Measurements from ENCODE around the gene LCE2C.
"Not testable (repeated sequence)": the region's sequence is repeated elsewhere in the genome, so short reads cannot be mapped to it uniquely, and the experiment has no call there.

LCE2C gene

GRCh38 chr1:152658649-152659048, 16.4 kb upstream of the LCE2C start:
- DNase-seq = no peak
- Histone ChIP-seq H3K79me2 (ENCODE audit: low read length) (no peaks in the 10 kb centered on the region), H3K4me3 (ENCODE audit: low read length) (no peak overlapping the region), H3F3A (ENCODE audit: insufficient read depth, low read length) (no peaks in the 10 kb centered on the region), H3K27ac (ENCODE audit: low read length) (no peak overlapping the region), H3K4me1 (ENCODE audit: low read length) (no peaks in the 10 kb centered on the region), H3K36me3 (replicated peaks; ENCODE audit: insufficient read depth, low read length) (no peaks in the 10 kb centered on the region), H3K27me3 (replicated peaks; ENCODE audit: insufficient read depth, low read length) (no peaks in the 10 kb centered on the region), H3K9me3 (replicated peaks; ENCODE audit: insufficient read depth, low read length) (no peaks in the 10 kb centered on the region), H2AFZ (ENCODE audit: low read length) (no peak overlapping the region), H3K4me2 (ENCODE audit: low read depth, low read length) (no peak overlapping the region), H3K9ac (ENCODE audit: low read length) (no peak overlapping the region), H4K20me1 (ENCODE audit: insufficient read depth, low read length) (no peaks in the 10 kb centered on the region), H3K9me2 (replicated peaks; ENCODE audit: insufficient read depth, low read length) (no peaks in the 10 kb centered on the region)
- TF ChIP-seq EZH2phosphoT487 (IDR thresholded peaks at IDR 0.05; ENCODE audit: low read length) (no peak), EZH2 (optimal IDR thresholded peaks at IDR 0.05; ENCODE audit: low read depth, low read length) (no peak)
- TF ChIP-seq, protein P1, sequence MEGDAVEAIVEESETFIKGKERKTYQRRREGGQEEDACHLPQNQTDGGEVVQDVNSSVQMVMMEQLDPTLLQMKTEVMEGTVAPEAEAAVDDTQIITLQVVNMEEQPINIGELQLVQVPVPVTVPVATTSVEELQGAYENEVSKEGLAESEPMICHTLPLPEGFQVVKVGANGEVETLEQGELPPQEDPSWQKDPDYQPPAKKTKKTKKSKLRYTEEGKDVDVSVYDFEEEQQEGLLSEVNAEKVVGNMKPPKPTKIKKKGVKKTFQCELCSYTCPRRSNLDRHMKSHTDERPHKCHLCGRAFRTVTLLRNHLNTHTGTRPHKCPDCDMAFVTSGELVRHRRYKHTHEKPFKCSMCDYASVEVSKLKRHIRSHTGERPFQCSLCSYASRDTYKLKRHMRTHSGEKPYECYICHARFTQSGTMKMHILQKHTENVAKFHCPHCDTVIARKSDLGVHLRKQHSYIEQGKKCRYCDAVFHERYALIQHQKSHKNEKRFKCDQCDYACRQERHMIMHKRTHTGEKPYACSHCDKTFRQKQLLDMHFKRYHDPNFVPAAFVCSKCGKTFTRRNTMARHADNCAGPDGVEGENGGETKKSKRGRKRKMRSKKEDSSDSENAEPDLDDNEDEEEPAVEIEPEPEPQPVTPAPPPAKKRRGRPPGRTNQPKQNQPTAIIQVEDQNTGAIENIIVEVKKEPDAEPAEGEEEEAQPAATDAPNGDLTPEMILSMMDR (IDR thresholded peaks at IDR 0.05; ENCODE audit: low read length) = no peak

GRCh38 chr1:152663098-152663497, 12.0 kb upstream of the LCE2C start, which contains the start of gene LCE2D:
TSS of gene LCE2D (plus strand) at chr1:152663380. CDS start at chr1:152664106, 726 bp downstream.
- Histone ChIP-seq H3K27me3 (replicated peaks; ENCODE audit: insufficient read depth, low read length) (no peaks in the 10 kb centered on the region), H2AFZ (ENCODE audit: low read length) (no peak within 1 kb of the TSS), H3K4me3 (ENCODE audit: low read length) (no peak within 1 kb of the TSS), H3K79me2 (ENCODE audit: low read length) (no peaks in the 10 kb centered on the region), H3K36me3 (replicated peaks; ENCODE audit: insufficient read depth, low read length) (no peaks in the 10 kb centered on the region), H3K4me2 (ENCODE audit: low read depth, low read length) (no peak within 1 kb of the TSS), H3K9me2 (replicated peaks; ENCODE audit: insufficient read depth, low read length) (no peaks in the 10 kb centered on the region), H4K20me1 (ENCODE audit: insufficient read depth, low read length) (no peaks in the 10 kb centered on the region), H3K27ac (ENCODE audit: low read length) (no peak within 1 kb of the TSS), H3K9ac (ENCODE audit: low read length) (no peak within 1 kb of the TSS), H3F3A (ENCODE audit: insufficient read depth, low read length) (no peaks in the 10 kb centered on the region), H3K4me1 (ENCODE audit: low read length) (no peaks in the 10 kb centered on the region), H3K9me3 (replicated peaks; ENCODE audit: insufficient read depth, low read length) (no peaks in the 10 kb centered on the region)
- TF ChIP-seq, protein P1 (IDR thresholded peaks at IDR 0.05; ENCODE audit: low read length) = no peak
- no peak for TF ChIP-seq EZH2 (optimal IDR thresholded peaks at IDR 0.05; ENCODE audit: low read depth, low read length)
- no peak for TF ChIP-seq EZH2phosphoT487 (IDR thresholded peaks at IDR 0.05; ENCODE audit: low read length)
- DNase-seq = no peak

- H3K9ac ChIP-seq (ENCODE audit: low read length); H3K4me1 ChIP-seq (ENCODE audit: low read length); H3K9me2 ChIP-seq (replicated peaks; ENCODE audit: insufficient read depth, low read length); H3K9me3 ChIP-seq (replicated peaks; ENCODE audit: insufficient read depth, low read length); DNase-seq; H3K4me2 ChIP-seq (ENCODE audit: low read depth, low read length); H3K27me3 ChIP-seq (replicated peaks; ENCODE audit: insufficient read depth, low read length); H3K4me3 ChIP-seq (ENCODE audit: low read length); H2AFZ ChIP-seq (ENCODE audit: low read length); H3K36me3 ChIP-seq (replicated peaks; ENCODE audit: insufficient read depth, low read length); H3K27ac ChIP-seq (ENCODE audit: low read length); H4K20me1 ChIP-seq (ENCODE audit: insufficient read depth, low read length); H3F3A ChIP-seq (ENCODE audit: insufficient read depth, low read length); H3K79me2 ChIP-seq (ENCODE audit: low read length): not testable (repeated sequence)
Measured at GRCh38 chr1:152666171-152666570, 8.9 kb upstream of the LCE2C start.

GRCh38 chr1:152667648-152668047, 7.4 kb upstream of the LCE2C start:
- Histone ChIP-seq H3K4me3 (ENCODE audit: low read length) (no peak overlapping the region), H3K9me3 (replicated peaks; ENCODE audit: insufficient read depth, low read length) (no peaks in the 10 kb centered on the region), H3K36me3 (replicated peaks; ENCODE audit: insufficient read depth, low read length) (no peaks in the 10 kb centered on the region), H3F3A (ENCODE audit: insufficient read depth, low read length) (no peaks in the 10 kb centered on the region), H2AFZ (ENCODE audit: low read length) (no peak overlapping the region), H3K9me2 (replicated peaks; ENCODE audit: insufficient read depth, low read length) (no peaks in the 10 kb centered on the region), H3K4me1 (ENCODE audit: low read length) (no peaks in the 10 kb centered on the region), H3K4me2 (ENCODE audit: low read depth, low read length) (no peak overlapping the region), H3K9ac (ENCODE audit: low read length) (no peak overlapping the region), H3K27ac (ENCODE audit: low read length) (no peak overlapping the region), H4K20me1 (ENCODE audit: insufficient read depth, low read length) (no peaks in the 10 kb centered on the region), H3K27me3 (replicated peaks; ENCODE audit: insufficient read depth, low read length) (no peaks in the 10 kb centered on the region), H3K79me2 (ENCODE audit: low read length) (no peaks in the 10 kb centered on the region)
- no peak for DNase-seq
- TF ChIP-seq EZH2phosphoT487 (IDR thresholded peaks at IDR 0.05; ENCODE audit: low read length) (no peak), EZH2 (optimal IDR thresholded peaks at IDR 0.05; ENCODE audit: low read depth, low read length) (no peak)
- TF ChIP-seq, protein P1 (IDR thresholded peaks at IDR 0.05; ENCODE audit: low read length) = no peak

All from MM.1S (cell line).